HG02885 (cell line): Measurements from ENCODE around the gene SSTR5.

Experiments used
- ATAC-seq: cut with Tn5 transposase; IDR thresholded peaks from one replicate; pipeline ENCODE4 v1.9.1; 2021; ENCODE audit warnings: mild to moderate bottlenecking; ENCODE audit not compliant: unreplicated experiment, poor library complexity

SSTR5 gene

GRCh38 chr16:1119766-1120576, 47.4 kb downstream of the SSTR5 start:
- ATAC-seq: no peak

GRCh38 chr16:1120577-1120941, 48.0 kb downstream of the SSTR5 start:
- ATAC-seq: no peak

- no peak for ATAC-seq
These were observed 48.5 kb downstream of the SSTR5 start for GRCh38 chr16:1121009-1121408.

- ATAC-seq: no peak
These were observed 49.3 kb downstream of the SSTR5 start for GRCh38 chr16:1121601-1122397.

GRCh38 chr16:1122398-1122765, 49.8 kb downstream of the SSTR5 start:
- ATAC-seq: no peak

GRCh38 chr16:1123525-1124230, 51.1 kb downstream of the SSTR5 start:
- ATAC-seq: no peak

GRCh38 chr16:1124291-1124690, 51.7 kb downstream of the SSTR5 start:
- ATAC-seq: no peak

GRCh38 chr16:1124795-1125194, 52.2 kb downstream of the SSTR5 start:
- no peak for ATAC-seq

- no peak for ATAC-seq
These were observed 52.9 kb downstream of the SSTR5 start for GRCh38 chr16:1125471-1125870.

- ATAC-seq: no peak
These were observed 53.5 kb downstream of the SSTR5 start for GRCh38 chr16:1126044-1126443.

GRCh38 chr16:1126586-1126985, 54.0 kb downstream of the SSTR5 start:
- no peak for ATAC-seq

- no peak for ATAC-seq
These were observed 54.6 kb downstream of the SSTR5 start for GRCh38 chr16:1127101-1127500.

GRCh38 chr16:1127971-1128715, 55.6 kb downstream of the SSTR5 start:
- ATAC-seq: no peak

- ATAC-seq: no peak
These were observed 56.8 kb downstream of the SSTR5 start for GRCh38 chr16:1129106-1129960.

GRCh38 chr16:1130382-1130781, 57.8 kb downstream of the SSTR5 start:
- no peak for ATAC-seq
